Esophagus muscularis mucosa (tissue), 4 donors: ENCODE data around the gene CTSH. TPM values are rescaled to one million over a fixed set of nuclear protein-coding genes. Genes with fewer than 3 reads are reported as not detected.

Experiments
- DNase-seq: peaks from one replicate; pipeline ENCODE4 v3.0.0-alpha.2; 2017; ENCODE audit errors: extremely low spot score
- H3K27ac ChIP-seq, 4 donors: fragments of 200-600 bp; sonication (generic); replicated peaks in 1 of 4; 1 replicate in 3 of 4; 2 replicates in 1 of 4; pipeline ENCODE4 v1.5.1; 2016 to 2019; ENCODE audit warnings: mild to moderate bottlenecking in 1 of 4
- H3K27me3 ChIP-seq, 4 donors: fragments of 200-600 bp; sonication (generic); one replicate each; pipeline versions ENCODE4 v1.5.1 to v1.6.0; 2016 to 2019
- H3K36me3 ChIP-seq, 4 donors: fragments of 200-600 bp; sonication (generic); one replicate each; pipeline ENCODE4 v1.5.1; 2016 to 2019
- H3K4me1 ChIP-seq, 4 donors: fragments of 200-600 bp; sonication (generic); one replicate each; pipeline ENCODE4 v1.5.1; 2016 to 2019
- H3K4me3 ChIP-seq, 4 donors: fragments of 200-600 bp; sonication (generic); 1 replicate in 2 of 4; 2 replicates in 2 of 4; pipeline ENCODE4 v1.5.1; 2016 to 2019; ENCODE audit warnings: mild to moderate bottlenecking in 4 of 4, moderate library complexity in 1 of 4
- H3K9me3 ChIP-seq, 4 donors: fragments of 200-600 bp; sonication (generic); 1 replicate in 3 of 4; 2 replicates in 1 of 4; pipeline ENCODE4 v1.5.1; 2016 to 2019
- CTCF ChIP-seq, 3 experiments: fragments of 200-600 bp in 2 of 3; fragments of 450-650 bp in 1 of 3; sonication (generic) in 2 of 3; IDR thresholded peaks; one replicate each; pipeline ENCODE4 v1.5.1; 2017 to 2019; ENCODE audit warnings: antibody characterized with exemption in 3 of 3, mild to moderate bottlenecking in 2 of 3, moderate library complexity in 1 of 3
- EP300 ChIP-seq: sonication (generic); formaldehyde crosslinking; IDR thresholded peaks from one replicate; pipeline ENCODE4 v1.6.1; 2017; ENCODE audit warnings: antibody characterized with exemption
- POLR2A ChIP-seq: fragments of 450-650 bp; IDR thresholded peaks from one replicate; pipeline ENCODE4 v1.6.1; 2017; ENCODE audit warnings: antibody characterized with exemption, moderate library complexity, mild to moderate bottlenecking, low read depth
- POLR2AphosphoS5 ChIP-seq, 2 donors: sonication (generic); formaldehyde crosslinking; IDR thresholded peaks; one replicate each; pipeline ENCODE4 v1.6.1; 2017; ENCODE audit warnings: antibody characterized with exemption in 2 of 2
- WGBS: methylation state at CpG from one replicate; pipeline ENCODE4 v1.1.5; 2018; 5-methylcytosine and 5-hydroxymethylcytosine counted together
- intact Hi-C: fragments of 100-400 bp; cut with DNase I; formaldehyde crosslinking; loops from one replicate; pipeline ENCODE4 v1.15.1; 2023
- total RNA-seq, 4 donors: library from RNA; depleted of rRNA; stranded (reverse); fragments of >200 nt; gene quantifications; one replicate each; pipeline versions ENCODE4 v1.1.0 to v1.2.1, GENCODE V29; 2016

CTSH gene
- total RNA-seq, 4 donors from 2014 or later = 56.1 to 114 (median 74.9) TPM

GRCh38 chr15:78898540-78898939 is 46.3 kb downstream of the CTSH start:
- Histone ChIP-seq H3K27ac (no peak overlapping the region), H3K36me3 (peaks cover 76 to 100% (median 91%) of the 10 kb centered on the region in 4 donors), H3K27me3 (no peaks in the 10 kb centered on the region), H3K4me3 (no peak overlapping the region), H3K4me1 (peaks cover 5 to 11% (median 11%) of the 10 kb centered on the region in 4 donors), H3K9me3 (no peaks in the 10 kb centered on the region)
- 76% methylated on average over 4 of the region's 4 CpGs for WGBS
- DNase-seq = no peak
- TF ChIP-seq EP300 (no peak), CTCF (IDR thresholded peaks at IDR 0.05) (no peak), POLR2A (no peak), POLR2AphosphoS5 (IDR thresholded peaks at IDR 0.05) (no peak)
- intact Hi-C loops = no loop called here

GRCh38 chr15:78895471-78895870 is 49.4 kb downstream of the CTSH start:
- no peaks in the 10 kb centered on the region for H3K27me3 ChIP-seq
- 72% methylated on average over 3 of the region's 3 CpGs for WGBS
- TF ChIP-seq EP300 (no peak), POLR2A (no peak), CTCF (IDR thresholded peaks at IDR 0.05) (no peak), POLR2AphosphoS5 (IDR thresholded peaks at IDR 0.05) (no peak)
- H3K36me3 ChIP-seq = peaks cover 73 to 100% (median 92%) of the 10 kb centered on the region in 4 donors
- H3K4me1 ChIP-seq = peaks cover 0 to 3% (median 0%) of the 10 kb centered on the region in 4 donors
- H3K9me3 ChIP-seq = no peaks in the 10 kb centered on the region
- DNase-seq = no peak
- intact Hi-C loops = no loop called here
- H3K27ac ChIP-seq = no peak overlapping the region
- no peak overlapping the region for H3K4me3 ChIP-seq

- Histone ChIP-seq H3K4me1 (peaks cover 0 to 3% (median 0%) of the 10 kb centered on the region in 4 donors), H3K27ac (no peak overlapping the region), H3K4me3 (no peak overlapping the region), H3K36me3 (peaks cover 60 to 100% (median 92%) of the 10 kb centered on the region in 4 donors), H3K27me3 (no peaks in the 10 kb centered on the region), H3K9me3 (no peaks in the 10 kb centered on the region)
- DNase-seq = no peak
- WGBS = 72% methylated on average over 2 of the region's 2 CpGs
- intact Hi-C loops = no loop called here
- no peak for TF ChIP-seq EP300
- TF ChIP-seq POLR2A = no peak
- TF ChIP-seq POLR2AphosphoS5 (IDR thresholded peaks at IDR 0.05) = no peak
- TF ChIP-seq CTCF (IDR thresholded peaks at IDR 0.05) = no peak
Measured at GRCh38 chr15:78893538-78893937, 51.3 kb downstream of the CTSH start.

GRCh38 chr15:78889000-78889399 is 55.8 kb downstream of the CTSH start:
- no peak overlapping the region for H3K4me3 ChIP-seq
- intact Hi-C loops = no loop called here
- no peak for DNase-seq
- peaks cover 51 to 93% (median 78%) of the 10 kb centered on the region in 4 donors for H3K36me3 ChIP-seq
- peaks cover 9 to 15% (median 12%) of the 10 kb centered on the region in 4 donors for H3K4me1 ChIP-seq
- H3K27ac ChIP-seq = no peak overlapping the region
- 84% methylated on average over 4 of the region's 4 CpGs for WGBS
- no peaks in the 10 kb centered on the region for H3K9me3 ChIP-seq
- TF ChIP-seq POLR2A = no peak
- no peak for TF ChIP-seq POLR2AphosphoS5 (IDR thresholded peaks at IDR 0.05)
- no peak for TF ChIP-seq EP300
- TF ChIP-seq CTCF (IDR thresholded peaks at IDR 0.05) = no peak
- H3K27me3 ChIP-seq = no peaks in the 10 kb centered on the region

- Histone ChIP-seq H3K36me3 (peaks cover 7 to 59% (median 24%) of the 10 kb centered on the region in 4 donors), H3K4me1 (peaks cover 63 to 80% (median 77%) of the 10 kb centered on the region in 4 donors), H3K27ac (no peak overlapping the region), H3K9me3 (no peaks in the 10 kb centered on the region), H3K27me3 (no peaks in the 10 kb centered on the region), H3K4me3 (no peak overlapping the region)
- intact Hi-C loops = no loop called here
- no peak for DNase-seq
- TF ChIP-seq POLR2AphosphoS5 (IDR thresholded peaks at IDR 0.05) (no peak), EP300 (no peak), POLR2A (no peak), CTCF (IDR thresholded peaks at IDR 0.05) (no peak)
- 74% methylated on average over 1 of the region's 1 CpG for WGBS
Measured at GRCh38 chr15:78881681-78882080, 63.2 kb downstream of the CTSH start.
